Dermis microvascular lymphatic vessel endothelial cell (primary cell): ENCODE measurements around the gene PRXL2C. TPM values are rescaled to one million over a fixed set of nuclear protein-coding genes. Genes with fewer than 3 reads are reported as not detected.
"Not testable (repeated sequence)": the region's sequence is repeated elsewhere in the genome, so short reads cannot be mapped to it uniquely, and the experiment has no call there.

Experiments
- DNase-seq, 2 donors: peaks; one replicate each; pipeline versions ENCODE4 v3.0.0 to v3.0.0-alpha.2; 2010; ENCODE audit warnings: low read depth in 2 of 2
- total RNA-seq: library from RNA; depleted of rRNA; stranded (reverse); fragments of >200 nt; gene quantifications from 2 replicates; pipeline ENCODE4 v1.2.1, GENCODE V29; 2014

Gene PRXL2C, protein sequence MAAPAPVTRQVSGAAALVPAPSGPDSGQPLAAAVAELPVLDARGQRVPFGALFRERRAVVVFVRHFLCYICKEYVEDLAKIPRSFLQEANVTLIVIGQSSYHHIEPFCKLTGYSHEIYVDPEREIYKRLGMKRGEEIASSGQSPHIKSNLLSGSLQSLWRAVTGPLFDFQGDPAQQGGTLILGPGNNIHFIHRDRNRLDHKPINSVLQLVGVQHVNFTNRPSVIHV
- 25.4 and 27.2 TPM in 2 replicates for total RNA-seq

DNA sequence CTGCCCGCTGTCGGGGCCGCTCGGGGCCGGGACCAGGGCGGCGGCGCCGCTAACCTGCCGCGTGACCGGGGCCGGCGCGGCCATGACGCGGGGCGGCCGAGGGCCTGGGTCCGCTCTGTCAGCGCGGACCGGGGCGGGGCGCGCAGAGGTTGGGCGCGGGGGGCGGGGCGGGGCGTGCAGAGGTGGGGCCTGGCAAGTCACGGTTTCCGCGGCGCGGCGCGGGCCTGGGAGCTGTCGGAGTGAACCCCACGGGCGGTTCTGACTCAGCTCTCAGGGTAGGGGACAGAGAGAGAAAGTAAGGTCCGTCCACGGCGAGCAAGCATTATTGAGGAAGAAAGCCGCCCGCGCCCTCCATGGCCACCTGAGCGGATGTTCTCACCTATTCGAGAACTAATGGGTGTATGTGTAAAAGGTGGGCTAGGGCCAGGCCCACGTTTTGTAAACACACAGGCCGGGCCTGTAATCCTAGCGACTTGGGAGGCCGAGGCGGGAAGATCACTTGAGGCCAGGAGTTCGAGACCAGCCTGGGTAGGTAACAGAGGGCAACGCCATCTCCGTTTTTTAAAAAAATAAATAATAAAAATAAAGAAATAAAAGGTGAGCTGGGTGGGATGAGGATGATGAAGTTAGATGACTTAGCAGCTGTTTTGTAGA, at the start of gene PRXL2C:
Gene PRXL2C (minus strand): TSS at position 120 of the 654 bp plus-strand sequence. CDS start 36 bp downstream, at position 84.
- peak; percentile 29 to 86 for DNase-seq

DNA sequence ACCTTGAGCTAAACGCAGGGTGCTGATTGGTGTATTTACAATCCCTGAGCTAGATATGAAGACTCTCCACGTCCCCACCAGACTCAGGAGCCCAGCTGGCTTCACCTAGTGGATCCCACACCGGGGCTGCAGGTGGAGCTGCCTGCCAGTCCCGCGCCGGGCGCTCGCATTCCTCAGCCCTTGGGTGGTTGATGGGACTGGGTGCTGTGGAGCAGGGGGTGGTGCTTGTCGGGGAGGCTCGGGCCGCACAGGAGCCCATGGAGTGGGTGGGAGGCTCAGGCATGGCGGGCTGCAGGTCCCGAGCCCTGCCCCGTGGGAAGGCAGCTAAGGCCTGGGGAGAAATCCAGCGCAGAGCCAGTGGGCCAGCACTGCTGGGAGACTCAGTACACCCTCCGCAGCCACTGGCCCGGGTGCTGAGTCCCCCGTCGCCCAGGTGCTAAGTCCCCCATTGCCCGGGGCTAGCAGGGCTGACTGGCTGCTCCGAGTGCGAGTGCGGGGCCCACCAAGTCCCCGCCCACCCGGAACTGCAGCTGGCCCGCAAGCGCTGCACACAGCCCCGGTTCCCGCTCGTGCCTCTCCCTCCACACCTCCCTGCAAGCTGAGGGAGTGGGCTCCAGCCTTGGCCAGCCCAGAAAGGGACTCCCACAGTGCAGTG, 45.7 kb upstream of the PRXL2C start:
- not testable (repeated sequence) for DNase-seq

DNA sequence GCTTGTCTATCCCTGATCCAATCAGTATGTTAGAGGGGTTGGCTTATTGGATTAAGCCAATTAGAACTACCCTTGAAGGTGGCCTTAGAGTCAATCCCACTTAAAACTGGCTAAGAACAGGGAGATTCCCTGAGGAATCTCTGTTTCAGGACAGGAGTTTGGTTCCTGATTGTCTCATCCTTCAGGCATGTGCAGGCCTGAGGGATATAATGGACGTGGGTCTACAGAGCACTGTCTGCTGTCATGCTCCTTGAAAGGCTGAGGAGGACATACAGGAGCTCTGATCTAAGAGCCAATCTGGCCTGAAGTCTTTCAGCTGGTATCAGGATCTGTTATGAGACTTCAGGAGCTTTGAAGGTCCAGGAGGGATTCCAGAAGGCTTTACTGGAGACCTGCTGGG, 36.2 kb upstream of the PRXL2C start:
- DNase-seq = no peak

DNA sequence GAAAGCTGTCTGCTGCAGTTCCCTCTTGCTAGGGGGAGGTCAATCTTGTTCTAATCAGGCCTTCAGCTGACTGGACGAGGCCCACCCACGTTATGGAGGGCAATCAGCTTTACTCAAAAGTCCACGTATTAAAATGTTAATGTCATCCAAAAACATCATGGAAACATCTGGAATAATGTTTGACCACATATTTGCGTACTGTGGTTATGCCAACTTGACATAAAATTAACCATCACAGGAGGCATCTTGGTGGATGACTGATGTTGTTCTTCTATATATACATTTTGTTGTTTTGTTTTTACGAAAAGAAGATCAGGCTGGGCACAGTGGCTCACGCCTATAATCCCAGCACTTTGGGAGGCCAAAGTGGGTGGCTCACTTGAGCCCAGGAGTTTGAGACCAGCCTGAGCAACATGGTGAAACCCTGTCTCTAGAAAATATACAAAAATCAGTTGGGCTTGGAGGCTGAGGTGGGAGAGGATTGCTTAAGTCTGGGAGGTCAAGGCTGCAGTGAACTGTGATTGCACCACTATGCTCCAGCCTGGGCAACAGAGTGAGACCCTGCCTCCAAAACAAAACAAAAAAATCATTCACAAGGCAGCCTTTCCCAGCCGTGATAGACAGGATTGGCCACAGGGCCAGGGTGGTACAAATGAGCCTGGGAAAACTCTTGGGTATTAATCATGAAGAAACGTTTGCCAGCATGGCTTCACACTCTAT, 33.8 kb upstream of the PRXL2C start:
- no peak for DNase-seq

DNA sequence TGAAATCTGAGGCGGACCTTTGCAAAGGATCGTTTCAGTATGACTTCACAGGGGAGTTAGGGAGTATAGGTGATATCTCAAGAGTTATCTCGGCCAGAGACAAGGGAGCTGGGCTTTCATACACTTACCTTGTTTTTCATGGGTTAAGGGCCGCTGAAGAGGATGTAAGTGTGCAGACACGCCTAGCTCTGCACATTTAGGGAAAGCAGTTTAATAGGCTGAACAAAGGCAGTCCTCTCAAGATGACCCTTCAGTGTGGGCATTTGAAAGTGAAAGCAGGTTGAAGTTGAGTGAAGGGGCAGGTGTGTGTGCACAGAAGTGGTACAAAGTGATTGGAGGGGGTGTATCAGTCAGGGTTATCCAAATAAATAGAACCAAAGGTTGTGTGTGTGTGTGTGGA, 33.1 kb upstream of the PRXL2C start:
- no peak for DNase-seq

DNA sequence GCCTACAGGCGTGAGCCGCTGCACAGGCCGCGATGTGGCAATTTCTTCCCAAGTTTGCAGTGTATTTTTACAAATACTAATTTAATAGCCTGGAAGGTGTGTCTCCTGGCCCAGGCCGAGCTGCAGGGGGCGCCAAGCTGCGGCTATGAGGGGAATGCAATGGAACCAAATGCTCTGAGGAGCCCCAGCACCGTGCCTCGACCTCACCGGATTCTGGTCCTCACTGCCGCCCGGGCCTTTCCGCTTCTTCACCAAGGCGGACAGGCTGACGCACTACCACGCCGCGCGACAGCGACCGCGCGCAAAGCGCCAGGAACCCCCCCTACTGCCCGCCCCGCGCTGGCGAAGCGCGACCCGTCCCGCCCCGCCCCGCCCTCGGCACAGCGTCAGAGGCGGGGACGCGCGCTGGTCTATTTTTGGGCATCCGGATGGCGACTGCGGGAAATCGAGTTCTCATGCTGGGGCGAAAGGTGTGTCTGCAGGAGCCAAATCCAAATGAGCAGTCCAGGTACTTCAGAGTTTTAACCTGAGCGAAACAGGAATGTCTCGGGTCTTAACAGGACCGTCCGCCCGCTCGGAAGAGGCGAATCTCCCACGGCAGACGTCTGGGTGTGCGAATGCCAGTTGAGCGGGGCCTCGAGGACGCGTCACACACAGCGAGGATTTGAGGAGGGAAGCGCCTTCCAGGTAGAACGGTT, 31.7 kb upstream of the PRXL2C start:
- peak; percentile 48 to 63 for DNase-seq

DNA sequence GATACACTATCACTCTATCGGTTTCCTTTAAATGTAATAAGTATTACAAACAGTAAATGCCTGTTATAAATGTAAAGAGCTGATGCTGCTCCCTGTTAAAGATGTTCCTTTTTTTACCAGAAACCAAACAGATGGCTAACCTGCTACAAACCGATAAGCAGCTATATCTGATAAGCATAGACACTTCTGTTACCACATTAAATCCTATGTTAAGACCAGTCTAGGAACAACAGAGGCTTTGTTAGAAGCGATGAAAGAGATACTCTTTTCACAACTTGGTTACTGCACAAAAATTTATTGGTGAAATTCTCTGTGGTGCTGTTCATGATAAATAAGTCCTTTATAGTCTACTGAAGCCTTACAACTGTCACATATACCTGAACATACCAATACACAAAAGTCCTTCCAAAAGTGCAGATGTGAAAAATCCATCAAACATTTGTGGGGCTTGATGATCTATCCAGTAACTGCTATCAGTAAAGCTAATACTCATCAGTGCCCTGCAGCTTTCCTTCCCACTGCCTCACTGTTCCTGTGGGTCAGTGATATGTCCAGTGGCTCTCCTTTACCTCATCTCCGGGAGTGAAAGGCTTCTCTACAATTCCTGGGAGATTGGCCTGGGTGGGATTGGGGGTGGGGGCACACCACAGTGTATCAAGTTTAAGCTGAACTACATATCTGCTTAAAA, 25.8 kb upstream of the PRXL2C start:
- no peak for DNase-seq

DNA sequence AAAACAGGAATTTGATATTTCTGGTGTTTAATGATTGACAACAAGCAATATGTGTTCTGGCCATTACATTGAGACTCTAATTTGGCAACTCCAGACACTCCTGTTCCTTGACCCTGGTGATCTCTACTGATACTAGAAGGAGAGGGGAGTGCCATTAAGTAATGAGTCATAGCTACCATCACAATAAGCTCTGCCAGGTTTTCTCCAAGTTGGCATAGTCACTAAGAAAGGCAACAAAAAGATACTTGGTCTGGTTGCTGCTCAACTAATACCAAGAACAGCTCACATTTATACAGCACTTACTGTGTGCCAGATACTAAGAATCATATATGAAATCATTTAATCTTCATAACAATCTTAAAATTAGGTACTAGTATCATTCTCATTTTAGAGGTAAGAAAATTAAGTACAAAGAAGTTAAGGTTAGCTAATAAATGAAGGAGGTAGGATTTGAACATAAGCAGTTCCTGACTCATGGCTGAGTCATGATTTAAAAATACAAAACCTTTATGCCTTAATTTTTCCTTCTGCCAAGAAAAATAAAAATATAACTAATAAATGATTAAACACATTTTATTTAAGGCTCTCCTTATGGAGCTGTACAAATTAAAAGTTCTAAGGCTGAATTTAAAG, 19.9 kb upstream of the PRXL2C start:
- peak in 1 of 2 donors; percentile 83 for DNase-seq

DNA sequence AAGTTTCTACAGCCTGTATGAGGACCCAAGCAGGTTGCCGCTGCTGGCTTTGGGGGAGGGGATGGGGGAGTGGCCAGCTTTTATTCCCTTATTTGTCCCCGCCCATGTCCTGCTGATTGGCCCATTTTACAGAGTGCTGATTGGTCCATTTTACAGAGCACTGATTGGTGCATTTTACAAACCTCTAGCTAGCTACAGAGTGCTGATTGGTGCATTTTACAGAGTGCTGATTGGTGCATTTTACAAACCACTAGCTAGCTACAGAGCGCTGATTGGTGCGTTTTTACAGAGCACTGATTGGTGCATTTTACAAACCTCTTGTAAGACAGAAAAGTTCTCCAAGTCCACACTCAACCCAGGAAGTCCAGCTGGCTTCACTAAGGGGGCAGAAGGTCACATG, 18.7 kb upstream of the PRXL2C start:
- DNase-seq = not testable (repeated sequence)

DNA sequence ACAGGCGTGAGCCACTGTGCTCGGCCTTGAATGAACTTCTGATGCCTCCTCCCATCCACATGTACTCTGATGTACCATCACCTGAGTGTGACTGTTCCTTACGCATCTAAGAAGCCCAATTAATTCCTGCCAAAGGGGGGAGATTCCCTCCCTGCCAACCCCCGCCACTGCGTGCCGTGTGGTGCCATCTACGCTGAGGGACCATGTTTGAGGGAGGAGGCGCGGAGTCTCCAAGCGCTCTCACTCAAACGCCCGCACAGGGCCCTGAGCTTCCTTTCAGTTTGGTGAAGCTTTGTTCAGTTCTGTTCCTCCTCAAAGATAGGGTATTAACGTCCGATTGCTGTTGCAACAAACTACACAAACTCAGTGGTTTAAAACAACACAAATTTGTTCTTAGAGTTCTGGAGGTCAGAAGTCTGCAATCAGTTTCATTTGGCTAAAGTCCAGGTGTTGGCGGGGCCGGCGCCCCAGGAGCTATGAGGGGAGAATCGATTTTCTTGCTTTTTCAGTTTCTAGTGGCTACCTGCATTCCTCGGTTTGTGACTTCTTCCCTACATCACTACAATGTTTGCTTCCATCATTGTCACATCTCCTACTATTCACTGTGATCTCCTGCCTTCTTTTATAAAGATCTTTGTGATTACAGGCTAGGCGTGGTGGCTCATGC, 13.9 kb upstream of the PRXL2C start:
- no peak for DNase-seq

DNA sequence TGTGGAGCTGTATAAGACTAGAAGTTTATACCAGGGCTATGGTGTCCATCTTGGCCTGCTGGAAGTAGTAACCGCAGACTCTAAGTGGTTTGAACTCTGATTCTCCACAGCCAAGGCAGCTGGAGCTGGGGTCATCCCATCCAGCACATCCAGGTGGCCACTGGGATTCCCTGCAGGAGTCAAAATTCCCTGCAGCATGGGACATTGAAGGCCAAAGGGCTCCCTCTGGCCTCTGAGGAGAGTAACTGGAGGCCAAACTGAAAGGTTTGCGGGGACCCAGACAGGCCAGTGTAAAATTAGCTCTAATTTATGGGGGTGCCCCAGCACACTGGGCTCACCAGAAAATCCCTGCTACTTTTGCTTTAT, 12.2 kb upstream of the PRXL2C start:
- no peak for DNase-seq

DNA sequence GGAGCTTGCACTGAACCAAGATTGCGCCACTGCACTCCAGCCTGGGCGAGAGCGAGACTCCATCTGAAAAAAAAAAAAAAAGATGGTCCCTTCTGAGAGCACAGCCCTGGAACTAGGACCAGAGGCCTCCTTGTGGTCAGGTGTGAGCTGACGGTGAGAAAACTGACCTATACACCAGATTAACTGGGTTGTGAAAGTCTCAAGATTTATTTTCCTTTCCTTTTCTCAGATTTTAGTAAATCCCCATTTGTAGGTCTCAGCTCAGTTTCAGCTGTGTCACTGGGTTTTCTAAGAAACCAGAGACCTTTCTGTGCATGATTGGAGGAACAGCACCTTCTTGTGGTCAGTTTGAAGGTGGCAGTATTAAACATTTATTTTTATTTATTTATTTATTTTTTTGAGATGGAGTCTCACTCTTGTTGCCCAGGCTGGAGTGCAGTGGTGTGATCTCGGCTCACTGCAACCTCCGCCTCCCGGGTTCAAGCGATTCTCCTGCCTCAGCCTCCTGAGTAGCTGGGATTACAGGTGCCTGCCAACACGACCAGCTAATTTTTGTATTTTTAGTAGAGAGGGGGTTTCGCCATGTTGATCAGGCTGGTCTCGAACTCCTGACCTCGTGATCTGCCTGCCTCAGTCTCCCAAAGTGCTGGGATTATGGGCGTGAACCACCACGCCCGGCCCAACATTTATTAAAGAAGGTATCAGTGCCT, 11.7 kb upstream of the PRXL2C start:
- DNase-seq = peak; percentile 58 to 74

DNA sequence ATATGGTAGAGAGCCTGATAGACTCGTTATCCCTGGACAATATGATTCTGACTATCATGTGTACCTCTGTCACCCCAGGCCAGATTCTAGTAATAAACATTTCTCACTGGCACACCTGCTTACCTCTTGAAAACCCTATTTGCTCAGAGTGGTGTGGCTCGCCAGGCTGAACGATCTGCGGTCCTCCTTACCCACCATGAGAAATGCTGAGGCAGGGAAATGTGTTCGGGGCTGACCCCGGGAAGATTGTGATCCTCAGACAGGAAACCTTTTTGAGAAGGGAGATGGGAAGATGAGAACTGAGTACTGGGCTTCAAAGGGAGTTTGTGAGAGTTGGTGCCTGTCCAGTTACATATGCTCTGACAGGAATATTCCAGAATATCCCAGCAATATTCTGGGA, 10.7 kb upstream of the PRXL2C start:
- no peak for DNase-seq

DNA sequence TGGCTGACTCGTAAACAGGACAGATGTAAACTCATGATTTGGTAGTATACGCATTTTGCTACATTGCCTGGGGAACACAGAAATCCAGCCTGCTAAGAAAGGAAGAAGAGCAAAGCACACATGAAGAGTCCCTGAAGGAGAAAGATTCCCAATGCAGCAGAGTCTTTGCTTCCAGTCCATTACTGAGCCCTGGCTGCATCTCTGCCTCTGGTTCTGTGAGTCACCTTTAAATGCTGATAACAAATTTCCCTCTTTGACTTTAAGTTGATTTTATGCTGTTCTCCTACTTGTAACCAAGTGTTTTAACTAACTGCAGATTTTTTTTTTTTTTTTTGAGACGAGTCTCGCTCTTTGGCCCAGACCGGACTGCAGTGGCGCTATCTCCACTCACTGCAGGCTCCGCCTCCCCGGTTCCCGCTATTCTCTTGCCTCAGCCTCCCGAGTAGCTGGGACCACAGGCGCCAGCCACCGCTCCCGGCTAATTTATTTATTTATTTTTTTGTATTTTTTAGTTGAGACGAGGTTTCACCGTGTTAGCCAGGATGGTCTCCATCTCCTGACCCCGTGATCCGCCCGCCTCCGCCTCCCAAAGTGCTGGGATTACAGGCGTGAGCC, 8.5 kb upstream of the PRXL2C start:
- DNase-seq = no peak

DNA sequence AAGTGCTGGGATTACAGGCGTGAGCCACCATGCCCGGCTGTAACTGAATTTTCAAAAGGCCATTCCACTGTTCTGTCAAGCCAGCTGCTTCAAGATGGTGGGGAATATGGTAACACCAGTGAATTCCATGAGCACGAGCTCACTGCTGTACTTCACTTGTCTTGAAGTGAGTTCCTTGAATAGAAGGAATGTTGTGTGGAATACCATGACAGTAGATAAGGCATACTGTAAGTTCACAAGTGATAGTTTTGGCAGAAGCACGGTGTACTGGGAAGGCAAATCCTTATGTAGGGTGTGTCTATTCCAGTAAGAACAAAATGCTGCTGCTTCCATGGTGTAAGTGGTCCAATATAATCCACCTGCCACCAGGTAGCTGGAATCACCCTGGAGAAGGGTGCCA, 6.6 kb upstream of the PRXL2C start:
- DNase-seq = no peak

DNA sequence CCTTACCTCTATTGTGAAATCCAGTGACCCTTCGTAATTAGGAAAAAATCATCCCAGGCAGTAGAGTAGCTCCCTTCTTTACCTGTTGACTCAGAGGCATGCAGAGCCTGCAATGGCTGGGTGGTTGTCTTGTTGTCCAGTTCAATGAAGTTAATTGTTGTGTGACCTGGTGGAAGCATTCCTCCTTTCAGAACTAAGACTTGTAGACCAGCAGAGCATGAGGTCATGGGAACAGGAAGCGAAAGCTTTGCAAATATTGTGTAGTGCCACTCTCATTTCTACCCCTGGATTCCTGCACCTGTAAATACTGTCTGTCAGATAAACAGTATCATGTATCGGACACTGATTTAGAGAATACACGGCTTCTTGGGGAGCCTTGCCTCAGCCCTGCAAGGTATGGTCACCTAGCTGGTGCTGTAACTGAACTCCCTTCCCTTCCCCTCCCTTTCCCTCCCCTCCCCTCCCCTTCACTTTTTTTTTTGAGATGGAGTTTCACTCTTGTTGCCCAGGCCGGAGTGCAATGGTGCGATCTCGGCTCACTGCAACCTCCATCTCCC, 5.7 kb upstream of the PRXL2C start:
- peak in 1 of 2 donors; percentile 22 for DNase-seq

DNA sequence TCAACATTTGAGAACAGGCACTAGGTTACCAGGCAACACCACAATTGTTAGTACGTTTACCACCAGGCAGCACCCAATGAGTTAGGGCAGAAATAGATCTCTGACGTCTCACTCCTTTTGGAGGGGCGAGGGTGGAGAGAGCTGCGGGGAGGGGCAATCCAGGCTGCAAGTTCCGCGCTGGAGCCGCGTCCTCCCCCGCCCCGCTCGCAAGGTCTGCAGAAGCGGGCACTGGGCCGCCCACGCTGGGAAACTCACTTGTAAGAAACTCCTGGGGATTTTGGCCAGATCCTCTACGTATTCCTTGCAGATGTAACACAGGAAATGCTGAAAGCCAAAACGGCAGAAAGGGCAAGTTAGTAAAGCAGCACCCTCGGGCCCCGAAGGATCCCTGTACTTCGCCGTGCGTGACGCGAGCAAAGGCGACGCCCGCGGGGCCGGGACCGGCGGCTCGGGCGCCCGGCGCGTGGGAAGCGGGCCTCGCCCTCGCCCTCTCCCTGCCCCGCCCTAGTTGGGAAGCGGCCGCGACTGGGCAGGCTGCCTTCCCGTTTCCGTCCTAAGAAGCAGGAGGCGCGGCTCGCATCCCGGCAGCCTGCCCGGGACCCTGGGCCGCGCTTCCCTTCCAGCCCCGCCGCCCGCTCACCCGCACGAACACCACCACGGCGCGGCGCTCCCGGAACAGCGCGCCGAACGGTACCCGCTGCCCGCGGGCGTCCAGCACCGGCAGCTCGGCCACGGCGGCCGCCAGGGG, 493 bp downstream of the PRXL2C start:
- peak; percentile 88 to 96 for DNase-seq

DNA sequence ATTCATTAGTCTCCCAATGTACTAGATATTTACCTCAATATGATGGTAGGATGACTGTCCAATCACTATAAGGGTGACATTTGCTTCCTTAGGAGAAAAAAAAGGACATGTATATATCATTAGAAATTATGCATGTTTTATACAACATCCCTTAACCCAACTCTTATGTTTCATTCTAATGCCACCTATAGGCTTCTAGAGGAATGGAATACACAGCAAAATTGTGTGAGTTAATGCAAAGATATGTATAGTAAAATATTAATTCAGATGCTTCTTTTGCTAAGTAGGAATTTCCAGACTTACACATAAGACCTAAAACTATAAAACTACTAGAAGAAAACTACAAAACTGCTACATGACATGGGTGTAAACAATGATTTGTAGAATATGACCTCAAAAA, 3.5 kb downstream of the PRXL2C start:
- DNase-seq = peak; percentile 12 to 38
